PC-9 (cell line): ENCODE measurements around the gene CDIP1.

Source experiments
- EZH2 ChIP-seq: fragments of 200-600 bp; sonication (generic); IDR thresholded peaks from 2 replicates; pipeline ENCODE4 v1.8.0; 2017; ENCODE audit warnings: antibody characterized with exemption, low read depth
- TF ChIP-seq, protein P1 (sequence below): fragments of 200-600 bp; sonication (generic); conservative IDR thresholded peaks from 2 replicates; pipeline ENCODE4 v1.6.1; 2017; ENCODE audit warnings: mixed run types, antibody characterized with exemption, mild to moderate bottlenecking, moderate library complexity

- TF ChIP-seq, protein P1, sequence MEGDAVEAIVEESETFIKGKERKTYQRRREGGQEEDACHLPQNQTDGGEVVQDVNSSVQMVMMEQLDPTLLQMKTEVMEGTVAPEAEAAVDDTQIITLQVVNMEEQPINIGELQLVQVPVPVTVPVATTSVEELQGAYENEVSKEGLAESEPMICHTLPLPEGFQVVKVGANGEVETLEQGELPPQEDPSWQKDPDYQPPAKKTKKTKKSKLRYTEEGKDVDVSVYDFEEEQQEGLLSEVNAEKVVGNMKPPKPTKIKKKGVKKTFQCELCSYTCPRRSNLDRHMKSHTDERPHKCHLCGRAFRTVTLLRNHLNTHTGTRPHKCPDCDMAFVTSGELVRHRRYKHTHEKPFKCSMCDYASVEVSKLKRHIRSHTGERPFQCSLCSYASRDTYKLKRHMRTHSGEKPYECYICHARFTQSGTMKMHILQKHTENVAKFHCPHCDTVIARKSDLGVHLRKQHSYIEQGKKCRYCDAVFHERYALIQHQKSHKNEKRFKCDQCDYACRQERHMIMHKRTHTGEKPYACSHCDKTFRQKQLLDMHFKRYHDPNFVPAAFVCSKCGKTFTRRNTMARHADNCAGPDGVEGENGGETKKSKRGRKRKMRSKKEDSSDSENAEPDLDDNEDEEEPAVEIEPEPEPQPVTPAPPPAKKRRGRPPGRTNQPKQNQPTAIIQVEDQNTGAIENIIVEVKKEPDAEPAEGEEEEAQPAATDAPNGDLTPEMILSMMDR = no peak
- TF ChIP-seq EZH2 = no peak
Measured at GRCh38 chr16:4460936-4461249, 77.7 kb downstream of the CDIP1 start.
